SK-N-DZ (cell line): Measurements from ENCODE around the gene FBXL4.

Source experiments
- DNase-seq: peaks from one replicate; pipeline ENCODE4 v3.0.0-alpha.2; 2015; ENCODE audit warnings: low spot score

Gene FBXL4

GRCh38 chr6:98827295-98828159 lies 120.2 kb downstream of the FBXL4 start:
- DNase-seq: no peak

- no peak for DNase-seq
Observed at GRCh38 chr6:98825600-98826230, 122.0 kb downstream of the FBXL4 start.

GRCh38 chr6:98824902-98825599 lies 122.7 kb downstream of the FBXL4 start:
- no peak for DNase-seq

- DNase-seq: no peak
Observed at GRCh38 chr6:98824162-98824901, 123.4 kb downstream of the FBXL4 start.

GRCh38 chr6:98823428-98824161 lies 124.2 kb downstream of the FBXL4 start:
- no peak for DNase-seq

- no peak for DNase-seq
Observed at GRCh38 chr6:98821756-98822405, 125.9 kb downstream of the FBXL4 start.
